Vagina (tissue), 2 donors: ENCODE measurements around the gene BEAN1. TPM values are rescaled to one million over a fixed set of nuclear protein-coding genes. Genes with fewer than 3 reads are reported as not detected.

Source experiments
- DNase-seq, 2 donors: peaks; one replicate each; pipeline ENCODE4 v3.0.0-alpha.2; 2017; ENCODE audit errors: extremely low spot score in 2 of 2
- H3K27ac ChIP-seq: fragments of 200-600 bp; sonication (generic); one replicate; pipeline ENCODE4 v1.5.1; 2019
- H3K27me3 ChIP-seq: fragments of 200-600 bp; sonication (generic); one replicate; pipeline ENCODE4 v1.5.1; 2019
- H3K36me3 ChIP-seq, 2 donors: fragments of 200-600 bp; sonication (generic); one replicate each; pipeline ENCODE4 v1.5.1; 2017 to 2019
- H3K4me1 ChIP-seq: fragments of 200-600 bp; sonication (generic); one replicate; pipeline ENCODE4 v1.5.1; 2019
- H3K4me3 ChIP-seq, 2 donors: fragments of 200-600 bp; sonication (generic); 1 replicate in 1 of 2; 2 replicates in 1 of 2; pipeline ENCODE4 v1.5.1; 2016 to 2019
- H3K9me3 ChIP-seq: fragments of 200-600 bp; sonication (generic); one replicate; pipeline ENCODE4 v1.5.1; 2019
- CTCF ChIP-seq, 3 experiments: fragments of 450-650 bp in 2 of 3; fragments of 200-600 bp in 1 of 3; sonication (generic) in 1 of 3; IDR thresholded peaks; one replicate each; pipeline ENCODE4 v1.5.1; 2017 to 2019; ENCODE audit warnings: antibody characterized with exemption in 3 of 3, mild to moderate bottlenecking in 2 of 3, moderate library complexity in 2 of 3
- POLR2A ChIP-seq, 2 donors: fragments of 450-650 bp; IDR thresholded peaks; one replicate each; pipeline ENCODE4 v1.6.1; 2017; ENCODE audit warnings: antibody characterized with exemption in 2 of 2, mild to moderate bottlenecking in 2 of 2, moderate library complexity in 2 of 2
- POLR2AphosphoS5 ChIP-seq, 2 donors: sonication (generic); formaldehyde crosslinking; IDR thresholded peaks; one replicate each; pipeline ENCODE4 v1.9.0; 2017; ENCODE audit warnings: antibody characterized with exemption in 2 of 2, mild to moderate bottlenecking in 2 of 2, low read depth in 1 of 2; ENCODE audit not compliant: insufficient read depth in 1 of 2
- intact Hi-C: fragments of 100-400 bp; cut with DNase I; formaldehyde crosslinking; loops from one replicate; pipeline ENCODE4 v1.15.1; 2023
- total RNA-seq: library from RNA; depleted of rRNA; stranded (reverse); fragments of >200 nt; gene quantifications from one replicate; pipeline ENCODE4 v1.2.3, GENCODE V29; 2016

BEAN1 gene
- total RNA-seq, 1 donor from 2014 or later: not detected

- DNase-seq: no peak
- no peak overlapping the region for H3K4me3 ChIP-seq
- H3K4me1 ChIP-seq: peaks cover 31% of the 10 kb centered on the region
- peak overlapping the region; percentile 50 for H3K27ac ChIP-seq
- no peaks in the 10 kb centered on the region for H3K9me3 ChIP-seq
- TF ChIP-seq POLR2A (IDR thresholded peaks at IDR 0.05): no peak
- no peak for TF ChIP-seq POLR2AphosphoS5 (IDR thresholded peaks at IDR 0.05; ENCODE audit: insufficient read depth in 1 of 2, low read depth in 1 of 2)
- TF ChIP-seq CTCF (IDR thresholded peaks at IDR 0.05): no peak
- intact Hi-C loops: loop anchor here (10.0 kb wide), 1 partner anchor 82 kb away; the partner anchor contains the start of gene CMTM3
- peaks cover 0 to 28% of the 10 kb centered on the region in 2 donors for H3K36me3 ChIP-seq
- H3K27me3 ChIP-seq: no peaks in the 10 kb centered on the region
Observed at GRCh38 chr16:66522816-66523590, 95.9 kb downstream of the BEAN1 start.

- no peak for TF ChIP-seq POLR2AphosphoS5 (IDR thresholded peaks at IDR 0.05; ENCODE audit: insufficient read depth in 1 of 2, low read depth in 1 of 2)
- Histone ChIP-seq H3K27me3 (no peaks in the 10 kb centered on the region), H3K36me3 (peaks cover 0 to 36% of the 10 kb centered on the region in 2 donors), H3K9me3 (no peaks in the 10 kb centered on the region), H3K4me3 (no peak overlapping the region), H3K4me1 (peaks cover 28% of the 10 kb centered on the region), H3K27ac (no peak overlapping the region)
- intact Hi-C loops: loop anchor here (10.0 kb wide), 1 partner anchor 81 kb away; the partner anchor contains the start of gene CMTM3
- DNase-seq: no peak
Observed at GRCh38 chr16:66523861-66524354, 96.8 kb downstream of the BEAN1 start.

- no peak overlapping the region for H3K4me3 ChIP-seq
- TF ChIP-seq CTCF (IDR thresholded peaks at IDR 0.05) (no peak), POLR2AphosphoS5 (IDR thresholded peaks at IDR 0.05; ENCODE audit: insufficient read depth in 1 of 2, low read depth in 1 of 2) (no peak), POLR2A (IDR thresholded peaks at IDR 0.05) (no peak)
- H3K27me3 ChIP-seq: no peaks in the 10 kb centered on the region
- H3K27ac ChIP-seq: peak overlapping the region; percentile 24
- H3K36me3 ChIP-seq: peaks cover 0 to 44% of the 10 kb centered on the region in 2 donors
- no peaks in the 10 kb centered on the region for H3K9me3 ChIP-seq
- H3K4me1 ChIP-seq: peaks cover 28% of the 10 kb centered on the region
- intact Hi-C loops: loop anchor here (10.0 kb wide), 1 partner anchor 80 kb away; the partner anchor contains the start of gene CMTM3
- peak in 1 of 2 donors; percentile 80 for DNase-seq
Observed at GRCh38 chr16:66524601-66525164, 97.6 kb downstream of the BEAN1 start.

- H3K9me3 ChIP-seq: no peaks in the 10 kb centered on the region
- no peaks in the 10 kb centered on the region for H3K27me3 ChIP-seq
- no peak overlapping the region for H3K4me3 ChIP-seq
- H3K36me3 ChIP-seq: peaks cover 0 to 51% of the 10 kb centered on the region in 2 donors
- no peak for DNase-seq
- peak overlapping the region; percentile 24 for H3K27ac ChIP-seq
- no peak for TF ChIP-seq POLR2AphosphoS5 (IDR thresholded peaks at IDR 0.05; ENCODE audit: insufficient read depth in 1 of 2, low read depth in 1 of 2)
- no peak for TF ChIP-seq CTCF (IDR thresholded peaks at IDR 0.05)
- no peak for TF ChIP-seq POLR2A (IDR thresholded peaks at IDR 0.05)
- intact Hi-C loops: loop anchor here (10.0 kb wide), 1 partner anchor 79 kb away; the partner anchor contains the start of gene CMTM3
- peaks cover 28% of the 10 kb centered on the region for H3K4me1 ChIP-seq
Observed at GRCh38 chr16:66525396-66526180, 98.5 kb downstream of the BEAN1 start.

GRCh38 chr16:66528294-66528693 is 101.2 kb downstream of the BEAN1 start:
- DNase-seq: no peak
- TF ChIP-seq CTCF (IDR thresholded peaks at IDR 0.05): no peak
- TF ChIP-seq POLR2AphosphoS5 (IDR thresholded peaks at IDR 0.05; ENCODE audit: insufficient read depth in 1 of 2, low read depth in 1 of 2): no peak
- TF ChIP-seq POLR2A (IDR thresholded peaks at IDR 0.05): no peak
- Histone ChIP-seq H3K27ac (no peak overlapping the region), H3K4me1 (peaks cover 2% of the 10 kb centered on the region), H3K27me3 (no peaks in the 10 kb centered on the region), H3K4me3 (no peak overlapping the region), H3K9me3 (no peaks in the 10 kb centered on the region), H3K36me3 (peaks cover 0 to 69% of the 10 kb centered on the region in 2 donors)
- intact Hi-C loops: loop anchor here (10.0 kb wide), 1 partner anchor 77 kb away; the partner anchor contains the start of gene CMTM3
